ENCODE data around the gene SLC34A3.

DNA sequence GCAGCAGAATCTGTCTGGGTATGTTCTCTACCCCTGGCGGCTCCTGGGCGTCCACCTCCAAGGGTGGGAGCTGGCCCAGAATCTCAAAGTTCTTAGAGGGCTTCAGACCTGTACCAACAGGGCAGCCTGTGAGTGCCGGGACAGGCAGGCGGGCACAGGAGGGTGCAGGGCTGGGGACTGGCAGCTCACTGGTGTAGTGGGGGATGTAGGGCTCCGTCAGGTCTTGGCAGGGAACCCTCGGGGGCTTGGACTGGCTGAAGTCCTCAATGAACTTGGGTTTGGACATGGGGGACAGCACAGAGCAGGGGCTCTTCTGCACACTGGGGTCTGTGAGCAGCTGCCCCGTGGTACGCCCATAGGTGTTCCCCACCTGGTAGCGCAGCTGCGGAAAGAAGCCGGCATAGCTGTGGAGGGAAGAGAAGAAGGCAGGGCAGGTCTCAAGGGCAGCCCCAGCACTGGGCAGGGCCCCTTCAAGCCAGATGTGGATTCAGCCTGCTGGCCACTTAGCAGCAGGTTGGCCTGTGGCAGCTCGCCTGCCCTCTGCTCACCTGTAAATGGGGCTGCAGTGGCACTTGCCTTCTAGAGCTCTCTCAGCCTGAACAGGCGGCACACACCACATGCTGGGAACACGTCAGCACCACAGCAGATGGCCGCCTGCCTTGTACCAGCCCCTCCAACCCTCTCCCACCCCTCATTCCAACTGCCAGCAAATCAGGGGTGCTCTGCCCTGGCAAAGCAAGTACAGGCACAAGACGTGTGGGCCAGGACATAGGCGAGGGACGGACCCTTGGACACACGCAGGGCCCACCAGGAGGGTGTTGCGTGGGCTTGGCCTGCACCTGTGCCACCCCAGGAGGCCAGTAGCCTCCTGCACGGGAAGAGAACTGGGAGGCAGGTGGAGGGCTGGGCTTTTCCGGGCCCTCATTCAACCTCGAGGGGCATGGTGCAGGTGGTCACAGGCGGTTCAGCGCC lies 15.0 kb downstream of the SLC34A3 start:
- TF ChIP-seq, protein P1, sequence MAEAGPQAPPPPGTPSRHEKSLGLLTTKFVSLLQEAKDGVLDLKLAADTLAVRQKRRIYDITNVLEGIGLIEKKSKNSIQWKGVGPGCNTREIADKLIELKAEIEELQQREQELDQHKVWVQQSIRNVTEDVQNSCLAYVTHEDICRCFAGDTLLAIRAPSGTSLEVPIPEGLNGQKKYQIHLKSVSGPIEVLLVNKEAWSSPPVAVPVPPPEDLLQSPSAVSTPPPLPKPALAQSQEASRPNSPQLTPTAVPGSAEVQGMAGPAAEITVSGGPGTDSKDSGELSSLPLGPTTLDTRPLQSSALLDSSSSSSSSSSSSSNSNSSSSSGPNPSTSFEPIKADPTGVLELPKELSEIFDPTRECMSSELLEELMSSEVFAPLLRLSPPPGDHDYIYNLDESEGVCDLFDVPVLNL (CRISPR knock-in tag; IDR thresholded peaks at IDR 0.05; ENCODE audit: borderline replicate concordance, low read depth): no peak
- TF ChIP-seq, protein P2, sequence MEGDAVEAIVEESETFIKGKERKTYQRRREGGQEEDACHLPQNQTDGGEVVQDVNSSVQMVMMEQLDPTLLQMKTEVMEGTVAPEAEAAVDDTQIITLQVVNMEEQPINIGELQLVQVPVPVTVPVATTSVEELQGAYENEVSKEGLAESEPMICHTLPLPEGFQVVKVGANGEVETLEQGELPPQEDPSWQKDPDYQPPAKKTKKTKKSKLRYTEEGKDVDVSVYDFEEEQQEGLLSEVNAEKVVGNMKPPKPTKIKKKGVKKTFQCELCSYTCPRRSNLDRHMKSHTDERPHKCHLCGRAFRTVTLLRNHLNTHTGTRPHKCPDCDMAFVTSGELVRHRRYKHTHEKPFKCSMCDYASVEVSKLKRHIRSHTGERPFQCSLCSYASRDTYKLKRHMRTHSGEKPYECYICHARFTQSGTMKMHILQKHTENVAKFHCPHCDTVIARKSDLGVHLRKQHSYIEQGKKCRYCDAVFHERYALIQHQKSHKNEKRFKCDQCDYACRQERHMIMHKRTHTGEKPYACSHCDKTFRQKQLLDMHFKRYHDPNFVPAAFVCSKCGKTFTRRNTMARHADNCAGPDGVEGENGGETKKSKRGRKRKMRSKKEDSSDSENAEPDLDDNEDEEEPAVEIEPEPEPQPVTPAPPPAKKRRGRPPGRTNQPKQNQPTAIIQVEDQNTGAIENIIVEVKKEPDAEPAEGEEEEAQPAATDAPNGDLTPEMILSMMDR (IDR thresholded peaks at IDR 0.05): no peak
- no peak for TF ChIP-seq FOXP1 (CRISPR knock-in tag; IDR thresholded peaks at IDR 0.05; ENCODE audit: borderline replicate concordance)
- TF ChIP-seq, protein P3, sequence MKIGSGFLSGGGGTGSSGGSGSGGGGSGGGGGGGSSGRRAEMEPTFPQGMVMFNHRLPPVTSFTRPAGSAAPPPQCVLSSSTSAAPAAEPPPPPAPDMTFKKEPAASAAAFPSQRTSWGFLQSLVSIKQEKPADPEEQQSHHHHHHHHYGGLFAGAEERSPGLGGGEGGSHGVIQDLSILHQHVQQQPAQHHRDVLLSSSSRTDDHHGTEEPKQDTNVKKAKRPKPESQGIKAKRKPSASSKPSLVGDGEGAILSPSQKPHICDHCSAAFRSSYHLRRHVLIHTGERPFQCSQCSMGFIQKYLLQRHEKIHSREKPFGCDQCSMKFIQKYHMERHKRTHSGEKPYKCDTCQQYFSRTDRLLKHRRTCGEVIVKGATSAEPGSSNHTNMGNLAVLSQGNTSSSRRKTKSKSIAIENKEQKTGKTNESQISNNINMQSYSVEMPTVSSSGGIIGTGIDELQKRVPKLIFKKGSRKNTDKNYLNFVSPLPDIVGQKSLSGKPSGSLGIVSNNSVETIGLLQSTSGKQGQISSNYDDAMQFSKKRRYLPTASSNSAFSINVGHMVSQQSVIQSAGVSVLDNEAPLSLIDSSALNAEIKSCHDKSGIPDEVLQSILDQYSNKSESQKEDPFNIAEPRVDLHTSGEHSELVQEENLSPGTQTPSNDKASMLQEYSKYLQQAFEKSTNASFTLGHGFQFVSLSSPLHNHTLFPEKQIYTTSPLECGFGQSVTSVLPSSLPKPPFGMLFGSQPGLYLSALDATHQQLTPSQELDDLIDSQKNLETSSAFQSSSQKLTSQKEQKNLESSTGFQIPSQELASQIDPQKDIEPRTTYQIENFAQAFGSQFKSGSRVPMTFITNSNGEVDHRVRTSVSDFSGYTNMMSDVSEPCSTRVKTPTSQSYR (CRISPR knock-in tag; IDR thresholded peaks at IDR 0.05): no peak
- no peak for TF ChIP-seq NFE2L1 (CRISPR knock-in tag; IDR thresholded peaks at IDR 0.05)
- TF ChIP-seq ZNF317 (CRISPR knock-in tag; IDR thresholded peaks at IDR 0.05; ENCODE audit: borderline replicate concordance, low read depth): no peak
- no peak for TF ChIP-seq IRF2 (CRISPR knock-in tag; IDR thresholded peaks at IDR 0.05; ENCODE audit: borderline replicate concordance, low read depth)
- no peak for TF ChIP-seq NFYB (CRISPR knock-in tag; conservative IDR thresholded peaks at IDR 0.05; ENCODE audit: low read depth)
- TF ChIP-seq TP53 (CRISPR knock-in tag; IDR thresholded peaks at IDR 0.05): no peak
- TF ChIP-seq, protein P4, sequence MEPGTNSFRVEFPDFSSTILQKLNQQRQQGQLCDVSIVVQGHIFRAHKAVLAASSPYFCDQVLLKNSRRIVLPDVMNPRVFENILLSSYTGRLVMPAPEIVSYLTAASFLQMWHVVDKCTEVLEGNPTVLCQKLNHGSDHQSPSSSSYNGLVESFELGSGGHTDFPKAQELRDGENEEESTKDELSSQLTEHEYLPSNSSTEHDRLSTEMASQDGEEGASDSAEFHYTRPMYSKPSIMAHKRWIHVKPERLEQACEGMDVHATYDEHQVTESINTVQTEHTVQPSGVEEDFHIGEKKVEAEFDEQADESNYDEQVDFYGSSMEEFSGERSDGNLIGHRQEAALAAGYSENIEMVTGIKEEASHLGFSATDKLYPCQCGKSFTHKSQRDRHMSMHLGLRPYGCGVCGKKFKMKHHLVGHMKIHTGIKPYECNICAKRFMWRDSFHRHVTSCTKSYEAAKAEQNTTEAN (CRISPR knock-in tag; IDR thresholded peaks at IDR 0.05): no peak

All from WTC11 (cell line).